HG03280 (cell line): ENCODE measurements around the gene DSCAM.
"Not testable (repeated sequence)": the region's sequence is repeated elsewhere in the genome, so short reads cannot be mapped to it uniquely, and the experiment has no call there.

Source experiments
- ATAC-seq: cut with Tn5 transposase; IDR thresholded peaks from one replicate; pipeline ENCODE4 v1.9.1; 2021; ENCODE audit warnings: mild to moderate bottlenecking, moderate library complexity; ENCODE audit not compliant: unreplicated experiment

The DSCAM gene

DNA sequence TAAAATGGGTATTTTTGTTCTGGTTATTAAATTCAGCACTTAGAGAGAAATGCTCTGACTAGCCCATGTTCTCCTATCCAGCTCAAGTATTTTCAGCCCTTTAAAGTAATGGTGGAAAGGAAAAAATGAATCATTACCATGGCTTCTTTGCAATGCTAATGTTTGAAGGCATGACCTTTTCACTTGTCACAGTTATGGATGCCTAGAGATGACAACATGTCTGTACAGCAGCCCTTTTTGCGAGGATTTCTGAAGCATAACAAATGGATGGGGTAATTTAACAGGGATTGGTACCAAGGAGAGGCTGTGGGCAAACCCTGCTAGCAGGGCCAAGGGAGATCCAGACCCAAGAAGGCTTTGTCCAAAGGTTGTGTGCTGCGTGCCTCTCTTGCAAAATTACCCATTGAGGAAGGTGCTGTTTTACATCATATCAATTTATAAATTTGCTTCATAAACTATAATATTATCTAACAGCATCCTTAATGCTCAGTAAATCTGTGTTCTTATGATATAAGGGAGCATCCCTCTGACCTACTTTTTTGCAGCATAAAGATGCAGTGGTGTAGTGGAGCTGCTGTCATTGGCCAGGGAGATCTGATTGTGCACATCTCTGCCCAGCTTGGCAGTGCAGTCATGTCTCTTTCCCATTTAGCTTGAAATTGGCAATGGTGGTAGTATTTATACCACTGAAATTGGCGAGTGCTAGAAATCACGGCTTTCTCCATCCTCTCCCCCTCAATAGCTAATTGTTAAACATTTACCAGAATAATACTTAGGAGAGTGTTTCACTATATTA, 652.6 kb downstream of the DSCAM start:
- no peak for ATAC-seq

DNA sequence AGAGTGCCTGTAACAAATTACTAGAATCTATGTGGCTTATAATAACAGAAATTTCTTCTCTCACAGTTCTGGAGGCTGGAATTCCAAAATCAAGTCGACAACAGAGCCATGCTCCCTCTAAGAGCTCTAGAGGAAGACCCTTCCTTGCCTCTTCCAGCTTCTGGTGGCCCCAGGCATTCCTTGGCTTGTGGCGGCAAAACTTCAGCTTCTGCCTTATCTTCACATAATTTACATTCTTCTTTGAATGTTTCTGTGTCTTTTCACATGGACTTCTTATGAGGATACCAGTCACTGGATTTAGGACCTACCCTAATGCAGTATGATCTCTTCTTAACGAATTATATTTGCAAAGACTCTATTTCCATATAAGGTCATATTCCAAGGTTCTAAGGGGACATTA, 655.3 kb downstream of the DSCAM start:
- ATAC-seq = no peak

DNA sequence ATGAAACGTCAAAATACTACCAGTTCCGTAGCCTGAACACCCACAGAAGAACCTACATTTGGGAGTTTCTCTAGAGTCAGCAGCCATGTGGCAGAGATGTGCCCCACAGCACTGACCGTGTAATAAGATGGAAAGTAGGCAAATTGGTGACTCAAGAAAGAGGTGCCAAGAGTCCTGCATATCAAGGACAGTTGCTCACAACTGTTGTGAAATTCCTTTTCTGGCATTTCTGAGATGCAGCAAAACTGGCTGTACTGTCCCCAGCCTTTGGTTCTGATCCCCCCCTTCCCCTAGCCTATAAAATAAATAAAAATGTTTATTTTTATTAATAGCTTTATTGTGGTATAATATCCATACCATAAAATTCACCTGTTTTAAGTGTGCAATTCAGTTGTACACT, 655.8 kb downstream of the DSCAM start:
- ATAC-seq = no peak

DNA sequence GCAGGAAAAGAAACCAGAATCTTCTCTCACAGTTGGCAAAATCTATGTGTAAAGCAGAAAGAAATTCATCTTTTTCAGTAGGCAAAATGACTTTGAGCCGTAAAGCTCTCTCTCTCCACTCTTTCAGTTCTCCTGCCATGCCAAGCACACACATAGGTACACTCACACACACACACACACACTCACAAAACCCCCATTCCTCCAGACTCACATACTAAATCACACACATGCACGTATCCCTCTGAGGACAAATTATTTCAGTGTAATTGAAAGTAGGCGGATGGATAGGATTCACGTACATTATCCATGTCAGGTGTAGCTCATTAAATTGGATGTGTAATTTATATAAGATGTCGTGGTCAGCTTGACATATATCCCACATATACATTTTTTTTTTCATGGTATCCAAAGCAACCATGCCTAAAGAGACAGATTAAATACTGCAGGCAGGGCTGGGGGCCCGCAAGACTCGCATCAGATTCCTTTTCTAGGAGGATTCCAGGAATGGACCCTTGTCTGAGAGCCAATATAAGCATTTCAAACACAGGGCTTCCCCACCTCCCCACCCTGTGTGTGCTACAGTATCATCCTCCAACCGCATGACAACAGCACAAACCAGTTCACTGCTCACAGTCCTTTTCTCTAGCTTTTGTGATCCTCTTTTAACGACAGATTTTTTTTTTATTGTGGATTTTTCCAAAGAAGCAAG, 658.9 kb downstream of the DSCAM start:
- ATAC-seq = no peak

DNA sequence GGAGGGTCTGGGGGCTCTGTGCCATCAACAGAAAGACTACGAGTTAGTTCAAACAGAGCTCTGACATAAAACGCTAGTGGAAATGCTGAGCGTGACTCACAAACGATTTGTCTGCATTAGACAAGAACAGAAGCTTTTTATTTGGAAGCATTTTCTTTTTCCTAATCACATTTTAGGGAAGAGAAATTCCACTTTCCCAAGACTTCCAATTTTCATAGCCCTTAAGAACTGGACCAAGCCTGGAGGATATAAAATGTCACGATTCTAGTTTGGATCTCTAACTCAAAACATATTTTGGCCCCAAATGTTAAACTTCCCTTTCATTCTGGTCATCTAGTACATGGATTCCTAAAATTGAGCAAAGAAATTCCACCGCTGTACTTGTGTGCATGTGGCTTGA, 659.7 kb downstream of the DSCAM start:
- ATAC-seq = no peak

DNA sequence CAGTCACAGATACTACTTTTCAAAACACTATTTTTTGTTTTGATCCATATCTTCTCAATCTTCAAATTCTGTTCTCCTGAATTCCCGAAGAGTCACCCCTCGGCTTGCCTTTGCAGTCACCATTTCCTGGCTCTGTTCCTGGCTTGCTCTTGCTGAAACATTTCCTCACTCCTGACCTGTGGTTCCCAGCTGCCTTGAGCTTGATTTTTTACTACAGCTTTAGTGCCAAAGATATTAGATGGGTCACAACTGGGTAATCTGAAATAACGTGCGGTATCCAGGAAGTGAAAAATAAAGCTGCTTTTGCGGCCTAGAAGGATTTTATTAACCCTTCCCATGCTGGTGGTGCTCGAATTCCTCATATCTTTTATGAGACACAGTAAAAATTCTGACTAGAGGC, 660.9 kb downstream of the DSCAM start:
- no peak for ATAC-seq

DNA sequence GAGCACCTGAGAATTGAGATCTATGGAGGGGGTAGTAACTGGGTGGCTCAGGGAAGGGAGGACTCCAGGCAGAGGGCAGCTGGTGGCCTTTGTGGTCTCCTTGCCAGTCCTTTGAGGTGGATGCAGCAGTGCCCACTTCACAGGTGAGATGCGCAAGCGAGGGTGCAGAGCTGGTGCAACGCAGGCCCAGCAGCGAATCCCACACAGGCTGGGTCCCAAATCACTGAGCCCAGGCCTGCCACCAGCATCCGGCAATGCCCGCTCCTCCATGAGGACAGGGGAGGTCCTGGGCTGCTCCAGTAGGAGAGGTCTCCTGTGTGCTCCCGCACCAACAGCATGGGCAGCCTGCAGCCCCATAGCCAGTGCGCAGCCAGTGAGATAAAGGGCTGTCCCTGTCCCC, 661.8 kb downstream of the DSCAM start:
- no peak for ATAC-seq

DNA sequence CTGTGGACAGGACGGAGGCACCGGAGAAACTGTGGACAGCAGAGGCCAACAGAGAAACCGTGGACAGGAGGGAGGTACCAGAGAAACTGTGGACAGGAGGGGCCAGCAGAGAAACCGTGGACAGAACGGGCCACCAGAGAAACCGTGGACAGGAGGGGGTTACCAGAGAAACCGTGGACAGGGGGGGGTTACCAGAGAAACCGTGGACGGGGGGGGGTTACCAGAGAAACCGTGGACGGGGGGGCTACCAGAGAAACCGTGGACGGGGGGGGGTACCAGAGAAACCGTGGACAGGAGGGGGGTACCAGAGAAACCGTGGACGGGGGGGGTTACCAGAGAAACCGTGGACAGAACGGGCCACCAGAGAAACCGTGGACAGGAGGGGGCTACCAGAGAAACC, 664.5 kb downstream of the DSCAM start:
- ATAC-seq = not testable (repeated sequence)

DNA sequence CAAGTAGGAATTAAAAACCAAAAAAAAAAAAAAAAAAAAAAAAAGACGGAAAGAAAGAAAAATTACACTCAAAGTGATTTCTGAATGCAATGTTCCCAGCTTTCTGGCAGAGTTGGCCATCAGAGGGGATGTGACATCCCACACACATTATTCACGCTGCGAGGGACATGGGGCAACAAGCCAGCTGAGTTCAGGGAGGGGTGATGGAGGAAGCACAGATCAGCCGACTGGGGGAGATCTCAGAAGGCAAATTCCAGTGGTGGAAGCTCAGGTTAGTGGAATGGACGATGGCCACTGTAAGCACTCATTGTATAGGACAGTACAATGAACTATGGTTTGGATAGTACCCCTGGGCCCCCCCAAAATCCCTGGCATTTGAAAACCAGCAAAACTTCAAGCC, 667.8 kb downstream of the DSCAM start:
- ATAC-seq = no peak

DNA sequence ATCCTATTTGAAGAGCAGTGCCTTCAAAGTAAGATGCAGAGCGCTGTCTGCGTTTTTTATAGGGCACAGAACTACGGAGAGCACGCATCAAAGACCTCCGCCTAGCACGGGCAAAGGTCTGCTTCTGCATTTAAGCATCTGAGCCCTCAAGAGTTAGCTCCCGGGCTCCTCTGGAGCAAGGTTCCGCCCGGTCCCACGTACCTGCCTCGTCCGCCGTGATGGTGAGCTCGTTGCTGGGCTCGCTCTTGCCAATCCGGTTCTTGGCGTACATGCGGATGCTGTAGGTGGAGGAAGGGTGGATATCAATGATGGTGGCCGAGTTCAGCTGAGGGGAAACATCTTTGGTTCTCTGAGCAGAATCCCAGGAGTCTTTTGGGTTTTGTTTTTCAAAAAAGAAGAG, 668.2 kb downstream of the DSCAM start:
- no peak for ATAC-seq

DNA sequence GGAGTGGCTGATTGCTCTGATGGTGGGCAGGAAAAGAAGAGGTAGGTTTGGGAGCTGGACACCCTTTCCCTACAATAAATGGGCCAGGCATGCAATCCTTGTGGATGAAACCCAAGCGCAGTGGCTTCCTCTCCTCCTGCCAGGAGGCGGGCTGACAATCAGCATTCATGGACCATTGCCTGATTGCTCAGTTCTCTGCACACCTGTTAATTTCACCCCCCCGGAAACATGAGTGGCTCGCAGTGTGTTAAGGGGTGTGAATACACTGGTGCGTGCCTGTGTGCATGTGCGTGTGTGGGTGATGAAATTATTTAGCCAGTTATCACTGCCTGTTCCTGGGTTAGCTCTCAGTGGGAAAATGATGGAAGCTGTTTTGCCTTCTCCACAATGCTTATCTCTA, 669.0 kb downstream of the DSCAM start:
- ATAC-seq = no peak

DNA sequence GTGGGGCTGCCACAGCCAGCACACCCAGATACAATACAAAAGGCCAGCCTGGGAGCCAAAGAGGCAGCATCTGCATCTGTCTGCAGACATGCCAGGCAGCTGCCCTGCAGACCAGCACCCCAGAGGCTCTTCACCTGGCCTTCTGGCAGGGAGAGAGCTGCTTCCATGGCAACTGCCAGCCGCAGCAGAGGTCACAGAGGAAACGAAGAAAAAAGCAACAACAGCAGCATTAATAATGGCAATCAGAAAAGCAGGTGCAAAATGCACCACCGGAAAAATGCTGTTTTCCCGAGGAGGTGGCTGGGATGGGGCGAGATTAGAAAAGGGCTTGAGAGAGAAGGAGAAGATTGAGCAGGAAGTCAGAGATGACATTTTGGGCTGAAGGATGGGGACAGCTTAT, 670.2 kb downstream of the DSCAM start:
- no peak for ATAC-seq

DNA sequence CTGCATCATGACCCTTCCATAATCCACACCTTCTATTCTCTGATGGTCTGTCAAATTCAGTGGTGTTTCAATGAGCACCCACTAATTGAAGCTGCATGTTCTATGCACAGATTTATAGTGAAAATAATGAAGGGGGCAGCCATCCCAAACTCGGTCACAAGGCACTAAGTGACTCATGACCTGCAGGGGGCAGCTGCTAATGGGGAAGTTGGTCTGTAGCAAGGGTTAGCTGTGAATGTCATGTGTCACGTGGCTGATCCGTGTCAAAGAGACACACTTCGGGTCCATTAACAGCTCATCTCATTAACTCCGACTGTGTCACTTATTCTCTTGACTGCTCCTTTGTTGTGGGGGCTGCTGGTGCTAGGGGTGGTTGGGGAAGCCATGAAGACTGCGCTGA, 673.1 kb downstream of the DSCAM start:
- no peak for ATAC-seq

DNA sequence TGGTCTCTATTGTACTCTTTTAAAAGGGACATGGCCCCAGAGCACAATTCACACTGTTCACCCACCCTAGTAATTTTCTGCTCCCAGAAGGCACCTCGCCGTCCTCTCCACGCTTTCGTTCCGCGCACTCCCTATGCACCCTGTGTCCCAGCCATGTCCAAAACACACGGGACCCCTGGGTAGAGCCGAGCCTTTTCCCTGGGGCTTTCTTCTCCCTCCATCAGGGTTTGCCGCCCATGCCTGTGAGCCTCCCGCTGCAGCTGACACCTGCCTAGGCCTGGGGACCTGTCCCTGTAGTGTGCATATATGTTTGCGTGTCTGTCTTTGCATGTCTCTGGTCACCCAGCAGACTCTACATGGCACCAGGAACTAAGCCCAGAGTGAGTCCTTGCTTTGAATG, 677.0 kb downstream of the DSCAM start:
- no peak for ATAC-seq

DNA sequence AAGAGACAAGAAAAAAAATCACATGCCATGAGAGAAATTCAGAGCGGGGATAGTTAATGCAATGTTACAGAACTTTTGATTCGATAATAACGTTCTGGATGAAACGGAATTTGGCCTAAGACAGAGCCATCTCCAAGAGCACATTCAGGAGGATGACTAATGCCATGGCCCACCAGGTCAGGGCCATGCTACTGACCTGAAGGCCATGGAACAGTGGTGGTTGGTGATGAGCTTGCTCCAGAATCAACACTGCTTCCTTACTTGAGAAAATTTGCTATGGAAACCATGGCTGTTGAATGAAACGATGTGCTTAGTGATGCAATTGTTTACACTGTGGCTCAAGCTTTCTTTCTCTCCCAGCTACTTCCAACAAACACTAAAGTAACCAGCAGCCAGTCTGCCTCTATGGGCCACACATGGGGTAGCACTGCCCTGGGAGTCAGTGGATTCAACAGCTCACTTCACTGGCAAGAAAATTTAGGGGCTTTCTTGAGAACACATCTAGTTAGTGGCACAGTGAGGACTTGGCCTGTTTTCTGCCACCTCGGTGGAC, 680.6 kb downstream of the DSCAM start:
- no peak for ATAC-seq

DNA sequence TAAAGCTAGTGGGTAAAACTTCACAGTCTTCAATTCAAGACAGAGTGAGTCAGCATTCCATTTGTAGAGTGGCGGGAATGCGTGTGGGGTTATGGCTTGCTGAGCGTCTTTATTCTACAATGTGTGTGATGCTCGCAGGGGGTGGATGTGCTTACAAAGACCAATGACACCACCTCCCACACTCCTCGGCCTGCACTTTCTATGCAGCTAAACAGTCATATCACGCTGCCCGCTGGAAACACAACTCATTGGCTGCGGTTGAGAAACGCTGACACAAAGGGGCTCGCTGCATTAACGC, 681.2 kb downstream of the DSCAM start:
- no peak for ATAC-seq

DNA sequence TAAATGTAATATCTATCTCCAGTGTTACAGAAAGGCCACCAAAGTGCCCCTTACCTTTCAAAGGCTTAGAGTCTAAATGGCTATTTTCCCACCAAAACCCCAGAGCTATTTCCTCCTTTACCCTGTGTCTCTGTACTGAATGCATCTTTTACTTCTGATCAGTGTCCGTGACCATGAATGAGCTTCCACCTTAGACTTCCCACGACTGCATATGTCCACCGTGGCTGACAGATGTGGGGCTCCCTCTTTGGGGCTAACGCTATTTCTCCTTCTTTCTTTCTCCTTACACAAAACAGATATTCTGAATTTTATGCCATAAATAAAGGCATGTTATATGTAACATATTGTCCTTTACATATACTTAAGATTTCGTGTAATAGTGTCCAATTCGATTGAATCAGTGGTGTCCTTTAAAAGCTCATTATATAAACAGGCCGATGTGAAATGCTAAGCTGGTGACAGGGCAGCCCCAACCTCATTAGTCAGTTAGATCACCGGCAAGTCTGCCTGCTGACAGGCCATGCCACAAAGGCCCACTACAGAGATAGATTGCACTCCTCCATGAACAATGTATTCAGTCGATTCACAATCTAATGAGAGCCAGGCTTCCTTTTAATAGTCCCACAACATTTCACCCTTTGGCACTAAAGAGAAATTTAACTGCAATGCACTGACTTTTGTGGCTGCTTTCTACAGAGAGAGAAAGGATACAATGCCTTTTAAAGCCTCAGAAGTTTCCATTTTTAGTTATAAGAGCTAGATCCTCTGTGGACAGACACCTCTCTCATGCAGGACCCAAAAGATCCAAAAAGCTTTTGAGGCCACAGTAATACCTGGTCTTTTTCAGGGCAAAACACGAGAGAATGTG, 681.8 kb downstream of the DSCAM start:
- no peak for ATAC-seq

DNA sequence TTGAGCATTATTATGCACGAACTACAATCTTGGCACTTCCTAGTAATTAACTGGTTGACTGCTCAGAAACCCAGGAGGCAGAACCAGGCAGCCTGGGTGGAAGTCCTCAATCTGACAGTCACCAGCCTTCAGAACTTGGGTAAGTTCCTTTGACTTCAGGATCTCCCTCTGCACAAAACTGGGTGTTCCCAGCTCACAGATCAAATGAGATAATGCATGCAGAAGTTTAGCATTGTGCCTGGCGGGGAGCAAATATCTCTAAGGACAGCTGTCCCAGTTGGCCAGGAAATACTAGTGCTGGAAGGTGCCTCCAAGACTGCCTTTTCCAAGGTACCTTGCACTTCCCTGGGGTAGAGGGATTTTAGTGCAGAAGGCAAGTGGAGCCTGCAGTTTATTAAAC, 684.9 kb downstream of the DSCAM start:
- ATAC-seq = no peak

DNA sequence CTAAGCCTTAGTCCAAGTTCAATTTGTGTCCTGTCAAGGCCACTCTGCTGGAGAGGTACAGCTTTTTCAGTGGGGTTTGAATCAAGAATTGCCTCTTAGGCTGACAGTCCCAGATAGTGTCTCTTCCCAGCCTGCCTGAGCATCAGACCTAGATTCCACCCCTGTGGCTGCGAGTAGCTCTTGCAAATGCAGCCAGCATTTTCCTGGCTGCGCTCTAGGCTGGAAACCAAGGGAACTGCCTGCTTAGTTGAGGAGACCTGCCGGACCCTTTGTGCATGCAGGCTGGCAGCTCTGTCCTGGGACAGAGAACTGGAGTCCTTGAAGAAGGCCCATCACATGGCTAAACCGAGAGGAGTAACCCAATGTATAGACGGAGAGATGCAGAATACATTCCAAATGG, 686.0 kb downstream of the DSCAM start:
- no peak for ATAC-seq

DNA sequence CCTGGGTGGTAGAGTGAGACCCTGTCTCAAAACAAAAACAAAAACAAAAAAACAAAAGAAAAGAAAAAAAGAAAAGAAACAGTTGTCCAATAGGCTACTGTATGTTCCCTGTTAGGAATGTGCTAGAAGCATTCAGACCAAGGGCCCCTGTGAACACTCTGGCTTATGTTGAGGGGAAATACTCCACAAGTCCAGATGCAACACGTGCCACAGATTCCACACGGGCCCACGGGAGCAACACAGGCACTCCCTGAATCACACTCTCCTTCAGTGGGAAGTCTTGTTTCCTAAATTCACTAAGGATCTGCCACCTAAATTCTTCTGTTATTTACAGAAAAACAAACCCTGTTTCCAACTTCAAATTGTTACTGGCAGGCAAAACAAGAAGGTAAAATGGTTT, 688.6 kb downstream of the DSCAM start:
- ATAC-seq = no peak

DNA sequence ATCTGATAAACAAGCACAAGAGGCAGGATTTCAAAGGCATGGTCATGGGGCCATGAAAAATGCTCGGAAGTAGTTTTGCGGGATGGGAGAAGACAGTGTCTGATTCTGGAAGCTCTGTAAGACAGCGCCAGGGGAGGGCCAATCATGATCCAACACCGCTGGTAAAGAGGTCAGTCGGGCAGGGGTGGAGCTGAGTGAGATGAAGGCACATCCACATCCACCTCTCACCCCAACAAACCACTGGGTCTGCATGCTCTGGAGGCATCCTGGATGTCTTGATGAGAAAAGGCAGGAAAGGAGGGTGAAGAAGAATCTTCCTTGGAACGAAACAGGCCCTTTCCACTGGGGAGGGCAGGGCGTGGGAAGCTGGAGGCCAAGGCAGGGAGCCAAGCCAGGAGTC, 691.4 kb downstream of the DSCAM start:
- no peak for ATAC-seq

DNA sequence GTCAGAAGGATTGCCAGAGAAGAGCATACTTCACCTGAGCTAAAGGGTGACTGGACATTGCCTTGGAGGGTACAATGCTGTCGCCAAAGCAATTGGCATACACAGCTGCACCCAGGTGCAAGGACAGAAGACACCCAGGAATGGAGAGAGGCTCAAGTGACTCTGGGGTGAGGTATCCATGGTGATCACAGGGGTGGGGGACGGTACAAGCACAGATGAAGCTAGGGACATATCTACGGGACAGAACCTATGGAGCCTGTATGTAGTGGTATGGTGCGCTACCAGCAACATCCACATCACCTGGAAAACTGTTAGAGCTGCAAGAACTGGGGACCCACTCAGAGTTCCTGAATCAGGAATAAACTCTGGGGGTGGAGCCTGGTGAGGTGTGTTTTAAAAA, 693.6 kb downstream of the DSCAM start:
- no peak for ATAC-seq
